NCI-H146 (cell line): Measurements from ENCODE around the gene TUBB4A.
A peak's percentile ranks its signal among the peaks of the same experiment; 100 is the strongest.
"Not testable (repeated sequence)": the region's sequence is repeated elsewhere in the genome, so short reads cannot be mapped to it uniquely, and the experiment has no call there.

Source experiments
- DNase-seq: peaks from one replicate; lab custom pipeline; 2025; lab: John Stamatoyannopoulos, UW

TUBB4A gene

DNA sequence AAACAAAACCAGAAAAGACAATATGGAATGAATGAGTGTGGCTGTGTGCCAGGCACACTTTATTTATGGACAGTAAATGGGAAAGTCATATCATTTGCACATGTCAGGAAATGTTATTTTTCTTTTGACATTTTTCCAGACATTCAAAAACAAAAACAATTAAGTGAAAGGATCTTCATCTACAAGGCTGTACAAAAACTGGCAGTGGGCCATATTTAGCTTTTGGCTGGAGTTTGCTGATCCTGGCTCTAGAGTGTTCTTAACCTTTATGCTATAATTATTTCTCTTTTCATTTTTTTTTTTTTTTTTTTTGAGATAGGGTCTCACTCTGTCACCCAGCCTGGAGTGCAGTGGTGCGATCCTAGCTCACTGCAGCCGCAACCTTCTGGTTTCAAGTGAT, 22.2 kb upstream of the TUBB4A start:
- no peak for DNase-seq

DNA sequence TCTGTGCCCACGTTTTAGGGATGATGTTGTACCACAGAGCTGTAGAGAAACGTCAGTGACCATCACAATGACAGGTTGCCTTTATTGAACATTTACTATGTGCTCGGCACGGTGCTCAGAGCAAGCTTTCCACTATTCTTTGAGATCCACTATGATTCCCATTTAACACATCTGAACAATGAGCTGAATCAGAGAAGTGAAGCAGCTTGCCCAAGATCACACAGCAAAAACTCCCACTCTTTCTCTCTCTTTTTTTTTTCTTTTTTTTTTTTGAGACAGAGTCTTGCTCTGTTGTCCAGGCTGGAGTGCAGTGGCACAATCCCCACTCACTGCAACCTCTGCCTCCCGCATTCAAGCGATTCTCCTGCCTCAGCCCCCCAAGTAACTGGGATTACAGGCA, 20.6 kb upstream of the TUBB4A start:
- DNase-seq, result no peak

- no peak for DNase-seq
These were observed 19.9 kb upstream of the TUBB4A start for GRCh38 chr19:6521718-6522646.

DNA sequence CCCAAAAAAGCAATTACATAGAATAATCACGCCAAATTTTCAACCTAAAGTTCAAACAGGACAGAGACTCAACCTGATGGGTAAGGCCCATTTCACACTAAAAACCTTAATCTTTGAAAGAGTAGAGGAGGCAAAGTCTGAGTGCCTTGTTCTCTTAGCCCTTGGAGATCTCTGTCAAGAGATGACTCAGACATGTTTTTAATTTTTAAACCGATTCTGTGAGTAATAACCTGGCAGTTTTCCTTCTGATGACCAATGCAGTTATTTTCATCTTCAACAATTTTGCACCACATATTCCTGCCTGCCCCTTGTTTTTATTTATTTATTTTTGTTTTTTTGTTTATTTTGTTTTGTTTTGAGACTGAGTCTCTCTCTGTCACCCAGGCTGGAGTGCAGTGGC, 17.2 kb upstream of the TUBB4A start:
- no peak for DNase-seq

DNA sequence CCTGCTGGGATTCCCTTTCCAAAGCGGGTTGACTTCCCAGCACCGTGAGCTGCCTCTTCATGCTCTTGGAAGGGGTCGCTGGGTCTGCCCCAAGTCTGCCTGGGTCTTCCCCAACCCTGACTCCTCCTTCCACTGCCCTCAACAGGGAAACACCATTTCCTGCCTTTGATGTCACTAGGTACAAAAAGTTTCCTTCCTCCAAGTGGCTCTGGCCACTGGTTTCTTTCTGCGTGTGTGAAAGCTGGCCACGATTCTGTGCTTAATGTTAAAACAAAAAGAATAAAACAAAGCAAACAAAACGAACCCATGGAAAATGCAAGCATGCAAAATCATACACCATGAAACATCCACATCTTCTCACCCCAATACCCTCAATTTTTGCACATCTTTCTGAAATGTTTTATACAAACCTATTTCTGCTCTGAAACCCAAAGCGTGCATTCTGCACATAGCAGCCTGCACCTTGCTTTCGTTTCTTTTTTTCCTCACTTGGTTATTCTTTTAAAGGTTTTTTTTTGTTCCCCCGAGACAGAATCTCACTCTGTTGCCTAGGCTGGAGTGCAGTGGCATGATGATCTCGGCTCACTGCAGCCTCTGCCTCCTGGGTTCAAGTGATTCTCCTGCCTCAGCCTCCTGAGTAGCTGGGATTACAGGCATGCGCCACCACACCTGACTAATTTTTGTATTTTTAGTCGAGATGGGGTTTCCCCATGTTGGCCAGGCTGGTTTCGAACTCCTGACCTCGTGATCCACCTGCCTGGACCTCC, 16.2 kb upstream of the TUBB4A start:
- no peak for DNase-seq

DNA sequence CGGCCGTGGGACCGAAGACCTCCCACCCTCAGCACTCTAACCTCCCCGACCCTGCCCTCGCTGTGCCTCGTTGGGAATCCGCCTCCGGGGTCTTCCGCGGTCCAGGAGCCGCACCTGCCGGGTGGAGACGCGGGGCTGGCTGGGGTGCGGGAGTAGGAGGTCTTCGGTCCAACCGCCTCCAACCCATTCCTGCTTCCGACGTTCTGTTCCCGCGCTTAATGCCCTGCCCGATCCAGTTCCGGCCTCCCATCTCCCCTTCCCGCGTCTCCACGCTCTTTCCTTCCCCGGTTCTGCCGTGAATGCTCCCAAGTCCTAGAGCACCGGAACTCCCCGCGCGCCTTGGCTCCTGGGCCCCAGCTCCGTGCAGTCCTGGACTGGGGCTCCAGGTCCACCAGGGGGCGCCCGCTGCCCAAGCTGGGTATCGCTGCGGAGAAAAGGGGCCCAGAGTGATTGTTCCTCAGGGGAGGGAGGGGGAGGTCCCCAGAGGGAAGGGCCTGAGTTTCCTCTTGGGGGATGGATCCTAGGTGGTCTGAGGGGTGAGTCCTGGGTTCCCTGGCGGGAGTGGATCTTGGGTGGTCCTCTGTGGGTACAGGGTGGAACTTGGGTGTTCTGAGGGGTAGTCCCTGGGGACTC, 14.7 kb upstream of the TUBB4A start:
- peak; percentile 69 for DNase-seq

DNA sequence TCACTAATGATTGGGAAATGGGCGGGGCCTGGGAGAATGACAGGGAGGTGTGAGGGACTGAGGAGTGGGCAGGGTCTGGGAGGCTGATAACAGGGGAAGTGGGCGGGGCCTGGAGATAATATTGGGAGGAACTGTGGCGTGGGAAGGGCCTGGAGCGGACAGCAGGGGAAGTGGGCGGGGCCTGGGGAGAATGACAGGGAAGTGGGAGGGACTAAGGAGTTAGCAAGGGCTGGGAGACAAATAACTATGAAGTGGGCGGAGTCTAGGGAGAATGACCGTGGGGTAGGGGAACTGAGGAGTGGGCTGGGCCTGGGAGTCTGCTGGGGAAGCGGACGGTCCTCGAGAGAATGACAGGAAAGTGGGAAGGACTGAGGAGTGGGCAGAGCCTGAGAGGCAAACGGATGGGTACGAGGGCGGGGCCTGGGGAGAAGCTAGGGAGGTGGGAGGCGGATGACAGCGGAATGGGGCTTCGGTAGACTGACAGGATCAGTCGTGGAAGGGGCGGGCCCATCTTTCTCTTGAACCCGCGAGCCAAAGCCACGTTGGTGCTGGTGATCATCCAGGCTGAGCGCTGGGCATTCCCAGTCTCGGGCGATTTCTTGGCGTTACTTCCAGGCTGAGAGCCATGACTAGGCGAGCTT, 14.0 kb upstream of the TUBB4A start:
- DNase-seq, result peak; percentile 69

DNA sequence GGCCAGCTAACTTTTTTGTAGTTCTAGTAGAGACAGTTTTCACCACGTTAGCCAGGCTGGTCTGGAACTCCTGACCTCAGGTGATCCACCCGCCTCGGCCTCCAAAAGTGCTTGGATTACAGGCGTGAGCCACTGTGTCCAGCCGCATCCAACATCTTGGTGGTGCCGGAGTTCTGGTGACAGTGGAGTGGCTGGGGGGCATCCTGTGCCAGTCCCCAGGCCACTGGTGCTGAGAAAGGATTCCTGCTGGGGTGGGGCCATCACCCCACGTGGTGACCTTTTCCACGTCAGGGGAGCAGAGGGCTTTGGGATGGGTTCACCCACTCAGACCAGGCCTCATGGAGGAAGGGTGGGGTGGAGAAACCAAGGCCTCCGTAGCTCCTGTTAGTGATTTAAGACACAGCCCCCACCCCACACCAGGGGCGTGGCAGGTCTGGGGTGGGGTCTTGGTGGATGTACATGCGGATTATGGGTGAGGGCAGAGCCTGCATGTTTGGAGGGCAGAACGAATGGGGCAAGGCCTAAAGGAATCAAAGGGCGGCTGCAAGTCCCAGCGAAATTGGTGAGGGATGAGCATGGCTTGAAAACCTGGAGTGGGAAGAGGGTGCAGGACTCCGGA, 12.9 kb upstream of the TUBB4A start:
- DNase-seq, result no peak

GRCh38 chr19:6514089-6514488, 12.0 kb upstream of the TUBB4A start:
- DNase-seq, result no peak

DNA sequence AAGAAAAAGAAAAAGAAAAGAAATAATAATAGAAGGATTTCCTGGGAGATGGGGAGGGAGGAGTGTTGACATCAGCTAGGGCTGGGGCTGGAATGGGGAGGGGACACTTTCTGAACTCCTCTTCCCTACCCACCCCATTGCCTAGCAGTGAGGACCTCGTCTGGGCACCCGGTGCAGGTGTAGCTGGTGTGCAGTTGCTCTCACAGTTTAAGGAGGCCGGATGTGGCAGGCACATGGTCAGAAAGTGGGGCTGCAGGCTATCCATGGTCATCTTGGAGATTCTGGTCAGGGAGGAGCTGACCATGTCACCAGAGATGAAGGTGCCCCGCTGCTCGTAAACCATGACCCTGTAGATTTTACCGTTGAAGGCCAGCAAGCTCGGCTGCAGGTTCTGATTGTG, 8.5 kb upstream of the TUBB4A start:
- DNase-seq, result no peak

DNA sequence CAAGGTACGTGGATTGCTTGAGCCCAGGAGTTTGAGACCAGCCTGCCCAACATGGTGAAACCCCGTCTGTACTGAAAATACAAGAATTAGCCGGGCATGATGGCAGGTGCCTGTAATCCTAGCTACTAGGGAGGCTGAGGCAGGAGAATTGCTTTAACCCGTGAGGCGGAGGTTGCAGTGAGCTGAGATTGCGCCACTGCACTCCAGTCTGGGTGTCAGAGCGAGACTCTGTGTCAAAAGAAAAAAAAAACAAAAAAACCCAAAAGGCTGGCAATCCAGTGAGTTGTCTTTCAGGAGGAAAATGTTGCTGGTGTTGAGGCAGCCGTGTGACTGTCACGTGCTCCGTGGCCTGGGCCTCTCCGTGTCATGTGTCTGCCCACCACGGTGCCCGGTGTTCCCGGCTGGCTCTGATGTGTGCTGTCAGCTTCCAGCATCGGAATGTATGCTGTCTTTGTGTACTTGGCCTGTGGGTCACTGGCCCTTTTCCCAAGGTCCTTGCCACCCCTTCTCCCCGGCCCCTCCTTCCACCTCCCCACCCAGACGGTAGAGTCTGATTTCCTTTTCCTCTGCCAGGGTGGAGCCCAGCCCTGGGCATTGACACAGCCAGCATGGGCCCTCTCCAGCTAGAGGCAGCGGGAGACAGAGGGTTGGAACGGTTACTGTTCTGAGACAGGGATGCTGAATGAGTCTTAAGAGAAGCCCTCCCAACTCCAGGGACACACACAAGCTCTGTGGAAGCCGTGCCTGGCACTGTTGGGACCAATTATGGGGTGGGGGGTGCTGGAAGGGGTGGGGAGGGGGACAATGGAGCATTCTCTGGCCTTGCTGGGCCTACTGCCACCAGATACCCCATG, 7.2 kb upstream of the TUBB4A start:
- DNase-seq, result no peak

DNA sequence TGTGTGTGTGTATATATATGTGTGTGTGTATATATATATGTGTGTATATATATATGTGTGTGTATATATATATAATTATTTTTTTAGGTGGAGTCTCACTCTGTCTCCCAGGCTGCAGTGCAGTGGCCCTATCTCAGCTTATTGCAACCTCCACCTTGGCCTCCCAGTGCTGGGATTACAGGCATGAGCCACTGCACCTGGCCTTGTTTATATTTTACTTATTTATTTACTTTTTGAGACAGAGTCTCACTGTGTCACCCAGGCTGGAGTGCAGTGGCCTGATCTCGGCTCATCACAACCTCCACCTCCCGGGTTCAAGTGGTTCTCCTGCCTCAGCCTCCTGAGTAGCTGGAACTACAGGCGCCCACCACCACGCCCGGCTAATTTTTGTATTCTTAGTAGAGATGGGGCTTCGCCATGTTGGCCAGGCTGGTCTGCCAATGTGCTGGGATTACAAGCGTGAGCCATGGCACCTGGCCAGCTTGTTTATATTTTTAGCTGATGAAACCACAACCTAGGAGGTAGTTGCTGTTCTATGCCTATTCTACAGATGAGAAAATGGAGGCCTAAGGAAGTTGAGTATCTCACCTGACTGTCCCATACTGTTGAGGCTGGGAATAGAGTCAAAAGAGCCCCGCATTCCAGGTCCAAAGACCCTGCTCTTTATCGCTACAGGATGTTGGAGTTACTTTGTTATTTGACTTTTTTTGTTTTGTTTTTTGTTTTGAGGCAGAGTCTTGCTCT, 6.1 kb upstream of the TUBB4A start:
- not testable (repeated sequence) for DNase-seq

DNA sequence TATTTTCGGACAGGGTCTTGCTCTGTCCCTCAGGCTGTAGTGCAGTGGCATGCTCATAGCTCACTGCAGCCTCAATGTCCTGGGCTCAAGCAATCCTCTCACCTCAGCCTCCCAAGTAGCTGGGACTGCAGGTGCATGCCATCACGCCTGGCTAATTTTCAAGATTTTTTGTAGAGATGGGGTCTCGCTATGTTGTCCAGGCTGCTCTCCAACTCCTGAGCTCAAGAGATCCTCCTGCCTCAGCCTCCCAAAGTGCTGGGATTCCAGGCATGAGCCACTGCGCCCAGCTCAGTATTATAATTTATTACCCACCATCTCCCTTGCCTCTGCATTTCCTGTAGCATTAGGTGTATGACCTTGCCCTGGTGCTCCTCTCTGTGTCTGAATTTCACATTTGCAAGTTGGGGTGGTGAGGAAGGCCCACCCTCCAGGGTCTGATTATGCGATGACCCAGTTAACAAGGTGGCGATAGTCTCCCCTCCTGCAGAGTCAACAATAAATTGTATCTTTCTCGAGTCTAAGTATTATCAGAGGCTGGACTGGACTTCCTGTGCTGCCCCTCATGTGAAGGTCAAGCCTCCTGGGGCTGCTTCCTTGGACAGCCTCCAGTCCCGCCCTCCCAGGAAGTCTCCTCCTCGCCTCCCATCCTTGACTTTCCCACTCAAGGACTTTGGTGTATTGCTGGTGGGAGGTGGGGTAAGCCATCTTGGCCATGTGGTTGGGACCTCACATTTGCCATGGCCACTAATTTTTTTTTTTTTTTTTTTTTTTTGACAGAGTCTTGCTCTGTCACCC, 1.5 kb upstream of the TUBB4A start:
- no peak for DNase-seq

GRCh38 chr19:6500837-6501739, 1.0 kb downstream of the TUBB4A start:
- DNase-seq, result no peak

DNA sequence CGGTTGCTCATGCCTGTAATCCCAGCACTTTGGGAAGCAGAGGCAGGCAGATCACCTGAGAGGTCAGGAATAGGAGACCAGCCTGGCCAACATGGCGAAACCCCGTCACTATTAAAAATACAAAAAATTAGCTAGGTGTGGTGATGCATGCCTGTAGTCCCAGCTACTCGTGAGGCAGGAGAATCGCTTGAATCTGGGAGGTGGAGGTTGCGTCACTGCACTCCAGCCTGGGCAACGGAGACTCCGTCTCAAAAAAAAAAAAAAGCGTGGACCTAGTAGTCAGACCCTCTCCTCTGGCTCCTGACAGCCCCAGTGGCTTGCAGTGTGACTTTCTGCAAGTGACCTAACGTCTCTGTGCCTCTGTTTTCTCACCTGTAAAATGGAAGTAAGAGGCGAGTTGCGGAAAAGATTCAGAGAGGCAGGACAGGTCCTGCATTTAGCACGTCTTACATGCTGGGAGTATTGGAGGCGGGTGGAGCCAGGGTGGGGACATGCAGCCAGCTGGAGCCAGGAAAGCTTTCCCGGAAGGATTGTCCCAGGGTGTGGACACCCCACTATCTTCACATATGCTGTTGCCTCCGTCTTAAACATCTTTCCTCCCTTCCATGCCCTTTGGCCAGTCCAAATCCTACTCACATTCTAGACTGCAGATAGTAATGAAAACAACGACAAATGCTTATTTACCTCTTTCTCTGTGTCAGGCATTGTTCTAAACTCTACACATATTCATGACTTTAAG, 2.9 kb downstream of the TUBB4A start:
- no peak for DNase-seq

DNA sequence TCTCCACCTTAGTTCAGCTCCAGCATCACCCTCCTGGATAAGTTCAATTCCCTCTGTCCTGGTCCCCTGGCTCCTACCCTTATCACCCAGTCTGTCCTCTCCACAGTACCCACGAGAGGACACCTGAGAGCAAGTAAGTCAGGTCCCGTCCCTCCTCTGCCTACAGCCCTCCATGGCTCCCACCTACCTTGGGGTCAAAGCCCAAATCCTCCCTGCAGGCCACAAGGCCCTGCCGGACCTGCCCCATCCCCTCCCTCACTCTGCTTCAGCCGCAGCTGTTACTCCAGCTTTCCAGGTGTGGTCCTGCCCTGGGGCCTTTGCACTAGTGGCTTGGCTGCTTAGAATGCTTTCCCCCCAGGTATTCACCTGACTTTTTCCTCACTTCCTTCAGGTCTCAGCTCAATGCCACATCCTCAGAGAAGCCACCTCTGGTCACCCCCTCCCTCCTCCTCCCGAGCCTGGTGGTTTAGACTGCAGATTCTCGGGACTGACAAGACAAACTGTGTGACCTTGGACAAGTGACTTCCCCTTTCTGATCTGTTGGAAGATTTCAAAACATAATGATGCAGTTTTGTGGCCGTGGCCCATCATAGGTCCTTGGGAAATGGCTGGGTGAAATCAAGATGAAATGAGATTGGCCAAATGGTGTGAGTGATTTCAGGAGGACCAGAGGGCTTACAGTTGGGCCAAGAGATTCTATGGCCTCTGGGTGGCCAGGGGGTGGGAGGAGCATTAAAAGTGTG, 3.6 kb downstream of the TUBB4A start:
- no peak for DNase-seq

DNA sequence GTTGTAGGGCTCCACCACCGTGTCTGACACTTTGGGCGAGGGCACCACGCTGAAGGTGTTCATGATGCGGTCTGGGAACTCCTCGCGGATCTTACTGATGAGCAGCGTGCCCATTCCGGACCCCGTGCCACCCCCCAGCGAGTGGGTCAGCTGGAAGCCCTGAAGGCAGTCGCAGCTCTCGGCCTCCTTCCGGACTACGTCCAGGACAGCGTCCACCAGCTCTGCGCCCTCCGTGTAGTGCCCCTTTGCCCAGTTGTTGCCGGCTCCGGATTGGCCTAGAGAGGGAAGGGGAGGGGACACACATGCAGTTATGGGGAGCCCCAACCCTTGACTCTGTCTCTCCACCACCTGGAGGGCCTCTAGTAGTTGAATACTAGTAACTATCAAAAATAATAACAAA, 6.2 kb downstream of the TUBB4A start:
- no peak for DNase-seq
